ENCODE results near the gene CNTRL.

CNTRL gene

DNA sequence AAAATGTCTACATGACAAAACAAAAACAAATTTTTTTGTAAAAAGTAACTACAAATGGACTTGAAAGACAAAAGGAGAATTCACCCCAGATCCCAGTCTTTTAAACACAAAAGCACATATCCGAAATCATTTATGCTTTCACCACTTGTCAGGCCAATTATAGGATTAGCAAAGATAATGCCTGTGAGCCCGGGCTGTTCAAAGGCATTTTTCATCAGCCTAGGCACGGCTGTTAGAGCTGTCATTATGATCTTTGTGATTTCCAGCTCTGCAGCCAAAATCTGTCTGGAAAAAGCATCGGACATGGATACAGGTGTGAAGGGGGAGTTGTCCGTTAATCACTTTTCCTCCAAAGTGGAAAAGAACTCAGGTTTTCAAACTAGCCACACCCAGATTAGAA, 150.5 kb downstream of the CNTRL start:
- Mint-ChIP-seq H3K4me1 (peaks cover 6% of the 10 kb centered on the region), H3K27me3 (ENCODE audit: low read depth) (peaks cover 5% of the 10 kb centered on the region), H3K36me3 (ENCODE audit: low read depth) (no peaks in the 10 kb centered on the region), H3K9me3 (no peaks in the 10 kb centered on the region), H3K4me3 (no peak overlapping the region), H3K27ac (no peak overlapping the region)
- TF ChIP-seq, protein P1, sequence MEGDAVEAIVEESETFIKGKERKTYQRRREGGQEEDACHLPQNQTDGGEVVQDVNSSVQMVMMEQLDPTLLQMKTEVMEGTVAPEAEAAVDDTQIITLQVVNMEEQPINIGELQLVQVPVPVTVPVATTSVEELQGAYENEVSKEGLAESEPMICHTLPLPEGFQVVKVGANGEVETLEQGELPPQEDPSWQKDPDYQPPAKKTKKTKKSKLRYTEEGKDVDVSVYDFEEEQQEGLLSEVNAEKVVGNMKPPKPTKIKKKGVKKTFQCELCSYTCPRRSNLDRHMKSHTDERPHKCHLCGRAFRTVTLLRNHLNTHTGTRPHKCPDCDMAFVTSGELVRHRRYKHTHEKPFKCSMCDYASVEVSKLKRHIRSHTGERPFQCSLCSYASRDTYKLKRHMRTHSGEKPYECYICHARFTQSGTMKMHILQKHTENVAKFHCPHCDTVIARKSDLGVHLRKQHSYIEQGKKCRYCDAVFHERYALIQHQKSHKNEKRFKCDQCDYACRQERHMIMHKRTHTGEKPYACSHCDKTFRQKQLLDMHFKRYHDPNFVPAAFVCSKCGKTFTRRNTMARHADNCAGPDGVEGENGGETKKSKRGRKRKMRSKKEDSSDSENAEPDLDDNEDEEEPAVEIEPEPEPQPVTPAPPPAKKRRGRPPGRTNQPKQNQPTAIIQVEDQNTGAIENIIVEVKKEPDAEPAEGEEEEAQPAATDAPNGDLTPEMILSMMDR (IDR thresholded peaks at IDR 0.05; ENCODE audit: unreplicated experiment in 3 of 3) = no peak

GRCh38 chr9:121226175-121226574, 151.4 kb downstream of the CNTRL start:
- H3K27ac Mint-ChIP-seq = no peak overlapping the region
- peaks cover 5% of the 10 kb centered on the region for H3K27me3 Mint-ChIP-seq (ENCODE audit: low read depth)
- H3K9me3 Mint-ChIP-seq = no peaks in the 10 kb centered on the region
- no peaks in the 10 kb centered on the region for H3K36me3 Mint-ChIP-seq (ENCODE audit: low read depth)
- H3K4me1 Mint-ChIP-seq = no peaks in the 10 kb centered on the region
- no peak overlapping the region for H3K4me3 Mint-ChIP-seq
- TF ChIP-seq, protein P1 (IDR thresholded peaks at IDR 0.05; ENCODE audit: unreplicated experiment in 3 of 3) = no peak
